GM18520 (cell line): ENCODE measurements around the gene CCNE1.

Source experiments
- ATAC-seq: cut with Tn5 transposase; IDR thresholded peaks from one replicate; pipeline ENCODE4 v1.9.1; 2021; ENCODE audit not compliant: unreplicated experiment

Gene CCNE1

DNA sequence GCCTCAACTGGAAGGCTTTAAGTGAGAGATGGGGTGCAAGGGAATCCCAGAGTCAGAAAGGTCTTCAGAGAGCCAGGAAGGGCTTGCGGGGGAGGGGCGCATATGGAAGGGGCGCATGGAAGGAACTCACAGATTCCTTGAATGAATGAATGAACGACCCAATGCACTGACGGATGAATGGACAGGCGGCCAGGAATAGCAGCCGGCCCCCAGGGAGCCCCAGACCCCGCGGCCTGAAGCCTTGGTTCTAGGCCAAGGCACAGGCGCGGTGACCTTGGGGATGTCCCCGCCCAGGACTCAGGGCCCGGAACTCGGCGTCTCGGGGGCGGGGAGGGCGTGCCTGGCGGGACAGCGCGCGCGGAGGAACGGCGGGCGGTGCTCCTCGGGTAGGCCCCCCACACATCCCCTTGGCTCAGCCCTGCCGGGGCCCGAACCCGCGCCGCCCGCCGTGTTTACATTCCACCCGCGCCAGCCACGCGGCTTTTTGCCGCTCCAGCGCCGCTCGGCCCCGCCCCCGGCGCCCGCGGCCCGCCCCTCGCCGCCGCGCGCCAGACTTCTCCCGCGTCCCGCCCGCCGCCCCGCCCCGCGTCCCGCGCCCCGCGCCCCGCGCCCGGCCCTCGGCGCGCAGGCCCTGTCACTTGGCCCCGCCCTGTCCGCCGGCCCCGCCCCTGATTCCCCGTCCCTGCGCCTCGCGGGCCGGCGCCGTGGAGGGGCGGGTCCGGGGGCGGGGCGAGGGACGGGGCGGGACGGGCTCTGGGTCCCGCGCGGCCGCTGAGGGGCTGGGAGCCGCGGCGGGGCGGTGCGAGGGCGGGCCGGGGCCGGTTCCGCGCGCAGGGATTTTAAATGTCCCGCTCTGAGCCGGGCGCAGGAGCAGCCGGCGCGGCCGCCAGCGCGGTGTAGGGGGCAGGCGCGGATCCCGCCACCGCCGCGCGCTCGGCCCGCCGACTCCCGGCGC lies at the start of gene CCNE1:
CCNE1 (plus strand) TSS at position 867 of the 955 bp plus-strand sequence. CDS start 565 bp downstream, outside the sequence.
- peak; percentile 67 for ATAC-seq

DNA sequence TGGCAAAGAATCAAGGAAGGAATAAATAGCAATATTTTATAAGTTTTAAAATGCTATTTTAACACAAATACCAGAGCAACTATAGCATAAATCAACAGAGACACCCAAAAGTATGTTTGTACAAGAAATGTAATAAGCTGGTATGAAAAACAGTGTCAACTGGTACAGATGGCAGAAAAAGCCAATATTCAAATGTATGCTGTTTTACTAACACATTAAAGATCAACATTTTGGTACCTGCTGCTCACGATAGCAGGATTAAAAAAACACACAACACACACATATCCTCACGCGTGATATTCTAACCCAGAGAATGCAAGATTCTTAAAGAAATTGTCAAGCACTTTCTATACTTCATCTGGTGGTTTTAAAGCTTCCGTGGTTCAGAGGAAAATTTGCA lies 48.6 kb upstream of the CCNE1 start:
- ATAC-seq: no peak

DNA sequence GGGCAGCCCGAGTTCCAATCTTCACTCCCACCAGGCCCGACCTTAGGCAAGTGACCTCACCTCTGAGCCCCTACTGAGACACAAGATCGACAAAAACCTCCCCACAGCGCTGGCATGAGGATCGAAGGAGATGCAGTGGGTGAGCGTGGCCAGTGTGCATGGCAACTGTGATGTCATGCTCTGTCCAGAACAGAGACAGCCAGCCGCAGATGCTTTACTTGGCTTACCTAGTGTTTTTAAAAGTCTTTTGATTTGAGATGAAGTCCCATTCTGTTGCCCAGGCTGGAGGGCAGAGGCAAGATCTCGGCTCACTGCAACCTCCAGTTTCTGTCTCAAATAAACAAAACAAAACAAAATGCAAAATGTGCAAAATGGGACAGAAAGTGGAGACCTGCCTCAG lies 47.4 kb upstream of the CCNE1 start:
- ATAC-seq: no peak

DNA sequence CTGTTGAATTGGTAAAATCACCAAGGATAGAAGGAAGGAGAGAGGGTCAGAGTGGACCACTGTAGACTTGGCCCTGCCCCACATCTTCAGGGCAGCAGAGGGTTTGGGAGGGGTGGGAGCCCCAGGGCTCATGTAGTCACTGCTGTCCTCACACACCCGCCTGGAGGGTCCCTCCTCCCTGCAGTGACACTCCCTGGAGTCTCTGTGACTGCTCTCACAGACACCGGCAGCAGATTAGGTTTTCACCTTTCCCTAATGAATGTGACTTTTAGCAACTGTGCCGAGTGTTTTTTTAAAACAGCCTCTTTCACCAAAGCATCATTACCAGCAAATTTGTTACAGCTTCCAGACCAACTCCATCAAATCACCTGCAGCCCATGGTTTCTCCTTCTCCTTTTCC lies 45.7 kb upstream of the CCNE1 start:
- no peak for ATAC-seq

DNA sequence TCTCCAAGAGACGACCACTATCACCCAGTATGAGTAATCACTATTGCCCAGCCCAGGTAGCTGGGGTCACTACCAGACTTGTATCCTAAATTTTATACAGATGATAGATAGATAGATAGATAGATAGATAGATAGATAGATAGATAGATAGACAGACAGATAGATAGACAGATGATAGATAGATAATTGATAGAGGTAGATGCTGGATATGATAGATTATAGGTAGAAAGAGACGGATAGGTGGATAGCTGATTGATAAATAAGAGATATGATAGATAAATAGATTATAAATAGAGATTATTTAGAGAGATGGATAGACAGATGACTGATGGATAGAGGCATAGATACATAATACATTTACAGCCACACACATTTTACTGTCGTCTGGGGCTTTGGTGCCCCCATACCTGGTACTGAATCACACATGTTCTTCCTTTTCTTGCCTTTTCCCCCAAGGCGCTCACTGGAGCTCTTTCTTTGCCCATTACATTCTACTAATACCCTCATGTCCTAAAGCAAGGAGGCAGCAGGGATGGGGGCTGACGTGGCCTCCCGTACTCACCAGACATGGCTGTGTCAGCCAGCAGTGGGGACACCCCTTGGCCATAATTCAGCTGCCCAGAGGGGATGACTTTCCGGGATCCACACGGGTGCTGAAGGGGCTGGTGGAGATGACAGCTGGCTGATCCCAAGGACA lies 44.6 kb upstream of the CCNE1 start:
- no peak for ATAC-seq

DNA sequence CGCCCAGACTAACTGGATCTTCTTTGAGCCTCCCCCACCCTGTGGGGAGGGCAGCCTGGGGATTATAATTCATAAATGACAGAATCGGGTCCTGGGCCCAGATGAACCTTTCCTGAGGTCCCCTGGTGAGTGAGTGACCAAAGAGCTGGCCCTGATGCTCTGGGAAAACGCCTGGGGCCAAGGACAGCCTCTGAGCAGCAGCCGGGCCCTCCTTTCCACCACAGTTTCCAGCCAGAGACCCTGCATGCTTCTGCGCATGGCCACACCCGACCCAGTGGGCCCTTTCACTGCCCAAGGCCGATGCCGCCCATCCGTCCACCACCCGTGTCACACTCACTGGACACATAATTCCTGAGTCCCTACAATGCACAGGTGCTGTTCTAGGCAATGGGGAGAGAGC lies 43.6 kb upstream of the CCNE1 start:
- no peak for ATAC-seq

DNA sequence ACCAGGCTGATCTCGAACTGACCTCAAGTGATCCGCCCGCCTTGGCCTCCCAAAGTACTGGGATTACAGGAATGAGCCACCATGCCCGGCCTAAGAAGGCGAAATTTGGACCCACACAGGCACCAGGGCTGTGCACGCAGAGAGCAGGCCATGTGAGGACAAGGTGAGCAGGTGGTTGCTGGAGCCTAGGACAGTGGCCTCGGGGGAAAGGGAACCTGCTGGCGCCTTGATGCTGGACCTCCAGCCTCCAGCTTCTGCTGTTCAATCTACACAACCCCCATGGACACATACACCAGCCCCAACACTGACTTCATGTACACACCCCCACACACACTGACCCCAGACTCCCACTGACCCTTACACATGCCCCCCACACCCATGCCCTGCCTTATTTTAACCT lies 41.8 kb upstream of the CCNE1 start:
- ATAC-seq: no peak

DNA sequence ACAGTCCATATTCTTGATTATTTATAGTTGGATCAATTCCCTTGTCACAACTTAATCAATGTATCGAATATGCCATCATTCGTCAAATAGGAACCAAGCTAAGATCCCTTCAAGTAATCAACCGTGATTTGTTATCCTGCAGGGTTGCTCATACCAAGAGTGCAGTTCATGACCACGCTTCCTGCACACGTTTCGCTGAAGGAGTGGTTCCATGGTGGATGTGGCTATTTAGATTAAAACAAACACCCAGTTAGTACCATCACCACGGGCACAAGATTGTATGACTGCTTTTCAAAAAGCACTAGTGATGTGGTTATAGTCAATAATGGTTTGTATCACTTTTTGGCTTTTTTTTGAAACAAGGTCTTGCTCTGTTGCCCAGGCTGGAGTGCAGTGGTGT lies 41.1 kb upstream of the CCNE1 start:
- no peak for ATAC-seq

DNA sequence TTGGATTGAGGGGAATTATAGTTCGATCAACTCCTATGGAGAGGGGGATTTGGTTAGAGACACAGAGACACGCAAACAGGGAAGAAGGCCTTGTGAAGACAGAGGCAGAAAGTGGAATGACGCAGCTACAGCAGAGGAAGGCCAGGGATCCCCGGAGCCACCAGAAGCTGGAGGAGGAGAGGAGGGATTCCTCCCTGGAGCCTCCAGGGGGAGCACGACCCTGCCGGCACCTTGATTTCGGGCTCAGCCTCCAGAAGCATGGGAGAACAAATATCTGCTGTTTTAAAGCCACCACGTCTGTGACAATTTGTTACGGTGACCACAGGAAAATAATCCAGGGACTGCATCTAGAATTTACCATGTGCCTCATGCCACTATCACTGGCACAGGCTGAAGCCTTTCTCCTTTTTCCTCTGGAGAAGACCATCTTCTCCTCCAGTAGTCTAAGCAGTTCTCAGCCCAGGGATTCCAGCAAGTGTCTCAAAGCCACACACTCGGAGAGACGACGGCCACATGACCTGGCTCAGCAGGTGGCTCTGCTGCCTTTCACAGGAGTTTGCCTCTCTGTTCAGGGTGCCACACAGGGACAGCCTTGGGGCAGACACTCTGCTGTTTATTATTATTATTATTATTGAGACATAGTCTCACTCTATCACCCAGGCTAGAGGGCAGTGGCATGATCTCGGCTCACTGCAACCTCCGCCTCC lies 39.9 kb upstream of the CCNE1 start:
- no peak for ATAC-seq

DNA sequence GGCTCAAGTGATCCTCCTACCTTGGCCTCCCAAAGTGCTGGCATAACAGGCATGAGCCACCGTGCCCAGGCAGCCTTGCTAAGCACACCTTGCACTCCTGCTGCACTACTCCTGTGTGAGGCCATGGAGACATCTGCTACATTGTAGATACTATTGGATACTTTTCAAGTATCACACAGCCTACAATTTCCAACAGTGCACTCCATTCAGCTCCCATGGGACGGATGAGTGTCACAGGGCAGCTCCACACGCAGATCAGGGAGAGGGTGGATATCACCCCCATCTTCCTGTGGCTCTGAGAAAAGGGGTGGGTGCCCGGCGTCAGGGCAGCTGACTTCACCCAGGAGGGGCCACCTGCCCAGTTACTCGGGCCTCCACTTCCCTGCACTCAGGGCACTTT lies 39.1 kb upstream of the CCNE1 start:
- ATAC-seq: no peak

DNA sequence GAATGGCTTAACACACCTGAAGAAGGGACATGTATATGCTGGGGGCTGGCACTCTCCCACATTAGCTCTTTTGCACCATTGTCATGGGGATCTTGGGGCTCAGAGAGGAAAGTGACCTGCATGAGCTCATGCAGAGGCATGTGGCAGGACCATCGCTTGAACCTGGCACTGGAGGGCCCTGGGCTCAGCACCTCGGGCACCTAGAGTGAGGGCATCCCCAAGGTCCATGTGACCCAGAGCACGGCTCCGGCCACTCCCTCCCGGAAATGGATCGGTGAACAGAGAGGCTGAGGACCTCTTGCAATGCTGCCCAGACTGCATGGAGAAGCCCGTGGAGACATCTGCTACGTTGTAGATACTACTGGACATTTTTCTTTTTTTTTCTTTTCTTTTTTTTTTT lies 38.6 kb upstream of the CCNE1 start:
- no peak for ATAC-seq

DNA sequence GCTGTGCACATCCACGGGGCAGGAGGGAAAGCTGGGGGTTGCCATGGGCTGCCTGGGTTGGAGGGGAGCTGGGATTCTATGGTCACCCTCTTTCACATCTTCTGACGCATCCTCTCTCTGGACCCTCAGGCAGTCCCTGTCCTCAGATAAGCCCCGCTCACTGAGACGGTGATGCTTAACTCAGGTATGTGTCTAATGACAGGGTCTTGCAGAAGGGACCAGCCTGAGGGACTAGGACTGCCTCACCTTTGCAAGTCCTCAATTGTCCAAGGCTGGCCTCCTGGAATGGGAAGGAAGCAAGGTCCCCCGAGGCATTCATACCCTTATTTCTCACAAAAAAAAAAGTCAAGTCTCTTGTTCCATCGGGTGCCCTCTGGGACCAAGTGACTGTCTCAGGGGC lies 37.7 kb upstream of the CCNE1 start:
- ATAC-seq: no peak

DNA sequence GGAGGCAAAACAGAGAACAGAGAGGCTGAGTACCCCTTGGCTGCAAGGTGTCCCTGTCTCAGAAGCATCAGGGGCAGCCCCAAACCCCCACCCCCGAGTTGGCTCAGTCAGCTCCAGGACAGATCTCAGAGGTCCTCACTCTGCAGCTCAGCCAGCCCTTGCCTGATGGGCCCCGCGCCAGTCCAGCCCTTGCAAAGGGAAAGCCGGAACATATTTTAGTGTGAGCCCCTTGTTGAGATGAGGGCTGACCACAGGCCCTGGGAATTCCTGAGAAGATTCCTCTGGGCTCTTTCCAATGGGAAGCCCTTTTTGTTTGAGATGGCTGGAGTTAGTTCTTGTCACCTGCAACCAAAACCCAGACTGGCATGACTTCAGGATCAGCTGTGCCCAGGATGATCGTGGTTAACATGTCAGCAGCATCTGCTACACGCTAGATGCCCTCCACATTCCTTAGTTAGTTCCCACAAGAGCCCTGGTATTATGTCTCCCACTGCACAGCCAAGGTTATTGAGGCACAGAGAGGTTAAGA lies 33.9 kb upstream of the CCNE1 start:
- no peak for ATAC-seq

DNA sequence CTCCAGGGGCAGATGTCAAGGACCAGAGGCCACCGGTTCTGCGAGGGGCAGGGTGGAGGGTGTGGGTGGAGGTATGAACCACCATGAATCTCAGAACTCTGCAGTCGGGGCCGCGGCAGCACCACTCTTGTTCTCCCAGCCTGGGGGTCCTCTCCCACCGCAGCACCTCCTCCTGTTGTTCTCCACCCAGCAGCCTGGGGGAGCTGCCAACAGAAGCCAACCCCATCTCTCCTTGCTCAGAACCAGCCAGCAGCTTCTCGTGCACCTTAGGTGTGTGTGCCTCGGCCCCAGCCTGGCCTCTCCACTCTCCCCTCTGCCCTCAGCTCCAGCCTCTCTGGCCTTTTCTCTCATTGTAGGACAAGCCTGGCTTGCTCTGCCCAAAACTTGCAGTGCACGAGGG lies 31.9 kb upstream of the CCNE1 start:
- ATAC-seq: no peak

DNA sequence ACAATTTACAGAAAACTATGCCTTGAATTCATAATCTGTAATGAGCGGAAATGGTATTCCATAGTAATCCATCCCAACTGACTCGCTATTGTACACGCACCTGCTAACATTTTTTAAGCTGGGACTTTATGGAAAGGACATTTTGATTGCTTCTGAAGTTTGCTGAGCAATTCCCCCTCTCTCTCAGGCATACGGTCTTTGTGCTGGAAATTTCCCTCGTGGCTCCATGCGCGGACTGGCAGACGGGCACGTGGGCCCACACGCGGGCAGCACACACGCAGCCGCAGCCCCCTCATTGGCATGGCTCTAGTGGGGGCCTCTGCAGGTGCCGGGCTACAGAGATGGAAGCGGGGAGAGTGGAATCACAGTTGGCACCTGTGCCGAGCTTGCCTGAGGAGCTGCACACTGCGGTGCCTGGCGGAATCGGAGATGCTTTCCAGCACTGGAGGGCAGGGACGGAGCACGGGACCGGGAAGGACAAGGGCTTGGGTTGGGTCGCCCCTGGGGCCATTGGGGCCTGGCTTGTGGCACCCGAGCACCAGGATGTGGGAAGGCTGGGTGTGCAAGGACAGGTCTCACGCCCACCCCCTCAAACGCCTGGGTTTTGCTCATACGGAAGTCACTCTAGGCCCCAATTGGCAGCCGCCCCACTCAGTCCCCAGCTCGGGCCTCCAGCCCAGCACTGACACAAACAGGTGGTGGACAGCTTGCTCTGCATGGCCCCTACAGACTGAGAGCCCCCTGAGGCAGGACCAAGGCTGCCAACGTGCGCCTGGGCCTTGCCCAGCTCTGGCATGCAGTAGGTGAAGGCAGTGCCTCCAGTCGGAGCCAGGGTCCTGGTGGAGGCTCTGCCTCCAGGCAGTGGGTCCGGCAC lies 30.2 kb upstream of the CCNE1 start:
- ATAC-seq: no peak

DNA sequence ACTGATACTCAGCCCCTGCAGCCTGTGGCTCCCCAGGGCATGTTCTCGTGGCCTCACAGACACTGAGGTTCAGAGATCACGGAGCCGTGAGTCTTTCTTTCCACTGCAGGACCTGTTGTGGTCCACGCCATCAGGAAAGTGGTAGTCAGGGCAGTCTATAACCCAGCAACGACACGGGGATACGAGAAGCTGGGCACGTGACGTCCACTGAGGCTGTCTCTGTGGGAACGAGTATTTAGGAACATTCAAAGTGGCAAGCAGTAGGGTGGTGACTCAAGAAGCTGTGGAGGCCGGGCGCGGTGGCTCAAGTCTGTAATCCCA lies 29.6 kb upstream of the CCNE1 start:
- no peak for ATAC-seq

DNA sequence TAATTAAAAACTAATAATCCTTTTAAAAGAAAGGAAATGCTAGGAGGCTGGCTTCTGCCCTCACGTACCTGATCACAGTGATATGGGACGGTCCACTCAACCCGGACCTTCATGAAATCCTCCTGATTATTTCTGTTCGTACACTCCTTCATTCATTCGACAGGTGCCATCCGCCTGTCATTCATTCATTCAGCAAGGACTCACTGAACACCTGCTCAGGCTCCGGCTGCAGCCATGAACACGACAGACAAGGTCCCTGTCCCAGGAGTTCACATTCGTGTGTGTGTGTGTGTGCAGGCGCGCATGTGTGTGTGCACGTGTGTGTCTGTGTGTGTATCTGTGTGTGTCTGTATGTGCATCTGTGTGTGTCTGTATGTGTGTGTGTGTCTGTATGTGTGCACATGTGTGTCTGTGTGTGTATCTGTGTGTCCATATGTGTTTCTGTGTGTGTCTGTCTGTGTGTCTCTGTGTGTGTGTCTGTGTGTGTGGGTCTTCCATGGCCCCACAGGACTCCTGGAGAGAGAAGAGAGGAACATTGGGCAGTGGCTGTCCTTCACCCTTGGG lies 28.1 kb upstream of the CCNE1 start:
- no peak for ATAC-seq

DNA sequence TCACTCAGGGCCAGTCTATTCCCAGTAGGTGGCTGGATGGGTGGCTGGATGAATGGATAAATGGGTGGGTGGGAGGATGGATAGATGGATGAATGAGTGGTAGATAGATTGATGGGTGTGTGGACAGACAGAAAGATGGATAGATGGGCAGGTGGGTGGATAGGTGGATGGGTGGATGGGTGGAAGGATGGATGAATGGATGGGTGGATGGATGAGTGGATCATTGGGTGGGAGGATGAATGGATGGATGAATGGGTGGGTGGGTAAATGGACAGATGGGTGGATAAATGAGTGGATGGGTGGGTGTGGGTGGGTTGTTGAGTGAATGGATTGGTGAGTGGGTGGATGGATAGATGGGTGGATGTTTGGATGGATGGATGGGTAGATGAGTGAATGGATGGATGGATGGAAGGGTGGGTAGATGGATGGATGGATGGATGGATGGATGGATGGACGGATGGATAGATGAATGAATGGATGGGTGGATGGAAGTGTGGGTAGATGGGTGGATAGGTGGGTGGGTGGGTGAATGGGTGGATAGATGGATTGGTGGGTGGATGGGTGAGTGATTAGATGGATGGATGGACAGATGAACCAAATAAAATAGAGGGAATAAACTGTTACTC lies 27.1 kb upstream of the CCNE1 start:
- no peak for ATAC-seq

DNA sequence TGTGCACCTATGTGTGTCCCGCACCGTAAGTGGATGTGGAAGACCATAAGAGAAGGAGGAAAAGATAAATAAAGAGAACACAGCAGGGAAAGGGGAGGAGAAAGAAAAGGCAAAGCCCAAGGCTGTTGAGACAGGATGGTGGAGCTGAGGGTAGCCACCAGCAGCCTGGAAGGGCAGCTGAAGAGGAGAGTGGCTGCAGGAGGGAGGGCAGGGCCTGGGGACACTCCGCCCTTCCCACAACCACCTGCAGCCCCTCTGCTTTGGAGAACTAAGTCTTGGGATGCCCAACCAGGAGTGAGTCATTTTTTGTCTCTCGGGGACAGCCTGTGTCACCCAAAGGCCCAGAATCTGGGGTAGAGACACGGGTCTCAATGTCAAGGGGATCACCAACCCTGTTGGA lies 26.4 kb upstream of the CCNE1 start:
- no peak for ATAC-seq
